ENCODE data around the gene RNF180.

The RNF180 gene

GRCh38 chr5:64166201-64166959 lies 737 bp downstream of the RNF180 start:
- no peak for DNase-seq (ENCODE audit: extremely low spot score)
- TF ChIP-seq CTCF (IDR thresholded peaks at IDR 0.05; ENCODE audit: control extremely low read depth, extremely low read depth, low read depth, missing control alignments) = no peak
- POLR2A ChIA-PET = no interaction called here
- CTCF ChIA-PET = interaction anchor here (1.1 kb wide), 1 partner anchor 19 kb away, joined by 3 read pairs; no protein-coding TSS in a partner anchor

GRCh38 chr5:64176301-64176700 lies 10.7 kb downstream of the RNF180 start:
- POLR2A ChIA-PET = no interaction called here

GRCh38 chr5:64180661-64181343 lies 15.2 kb downstream of the RNF180 start:
- ChIA-PET CTCF (interaction anchor here (0.9 to 1.4 kb wide), 2 partner anchors 32 to 430 kb away, joined by 3 read pairs; no protein-coding TSS in a partner anchor), POLR2A (no interaction called here)
- no peak for TF ChIP-seq CTCF (IDR thresholded peaks at IDR 0.05; ENCODE audit: control extremely low read depth, extremely low read depth, low read depth, missing control alignments)
- no peak for DNase-seq (ENCODE audit: extremely low spot score)

More at GRCh38 chr5:64176301-64176700, 10.7 kb downstream of the RNF180 start:
- CTCF ChIA-PET = no interaction called here
- no peak for DNase-seq (ENCODE audit: extremely low spot score)
- TF ChIP-seq CTCF (IDR thresholded peaks at IDR 0.05; ENCODE audit: control extremely low read depth, extremely low read depth, low read depth, missing control alignments) = no peak

- TF ChIP-seq CTCF (IDR thresholded peaks at IDR 0.05; ENCODE audit: control extremely low read depth, extremely low read depth, low read depth, missing control alignments) = no peak
- CTCF ChIA-PET = interaction anchor here (1.4 kb wide), 1 partner anchor 31 kb away, joined by 3 read pairs; no protein-coding TSS in a partner anchor
- no peak for DNase-seq (ENCODE audit: extremely low spot score)
- POLR2A ChIA-PET = no interaction called here
These were observed 15.8 kb downstream of the RNF180 start for GRCh38 chr5:64181440-64181839.

GRCh38 chr5:64183956-64184355 lies 18.3 kb downstream of the RNF180 start:
- POLR2A ChIA-PET = no interaction called here
- TF ChIP-seq CTCF (IDR thresholded peaks at IDR 0.05; ENCODE audit: control extremely low read depth, extremely low read depth, low read depth, missing control alignments) = no peak
- CTCF ChIA-PET = interaction anchor here (1.1 kb wide), 1 partner anchor 44 kb away, joined by 5 read pairs; no protein-coding TSS in a partner anchor
- DNase-seq (ENCODE audit: extremely low spot score) = no peak

- ChIA-PET CTCF (interaction anchor here (0.8 kb wide), 1 partner anchor 18 kb away, joined by 3 read pairs; no protein-coding TSS in a partner anchor), POLR2A (no interaction called here)
- no peak for TF ChIP-seq CTCF (IDR thresholded peaks at IDR 0.05; ENCODE audit: control extremely low read depth, extremely low read depth, low read depth, missing control alignments)
- no peak for DNase-seq (ENCODE audit: extremely low spot score)
These were observed 19.2 kb downstream of the RNF180 start for GRCh38 chr5:64184832-64185231.
